Ovary (tissue), 9 donors: ENCODE data around the gene FANCM. TPM values are rescaled to one million over a fixed set of nuclear protein-coding genes. Genes with fewer than 3 reads are reported as not detected.
"Not testable (repeated sequence)": the region's sequence is repeated elsewhere in the genome, so short reads cannot be mapped to it uniquely, and the experiment has no call there.

Source experiments
- DNase-seq, 5 donors: peaks; one replicate each; pipeline ENCODE4 v3.0.0-alpha.2; 2019 to 2020
- H3K27ac ChIP-seq, 2 donors: fragments of 200-600 bp; one replicate each; pipeline versions ENCODE4 v1.5.1 to v1.8.0; 2019 to 2022
- H3K27me3 ChIP-seq: fragments of 200-600 bp; one replicate; pipeline ENCODE4 v1.8.0; 2022
- H3K36me3 ChIP-seq: fragments of 200-600 bp; sonication (generic); one replicate; pipeline ENCODE4 v1.5.1; 2019
- H3K4me1 ChIP-seq: one replicate; pipeline ENCODE4 v1.8.1; 2013; ENCODE audit warnings: mild to moderate bottlenecking, moderate library complexity; ENCODE audit not compliant: insufficient read depth
- H3K4me3 ChIP-seq: fragments of 200-600 bp; sonication (generic); one replicate; pipeline ENCODE4 v1.5.1; 2017
- H3K9me3 ChIP-seq, 2 donors: fragments of 200-600 bp in 1 of 2; sonication (generic) in 1 of 2; one replicate each; pipeline versions ENCODE4 v1.5.1 to v1.8.1; 2013 to 2019; ENCODE audit warnings: mild to moderate bottlenecking in 1 of 2, moderate library complexity in 1 of 2
- EP300 ChIP-seq: sonication (generic); formaldehyde crosslinking; IDR thresholded peaks from one replicate; pipeline ENCODE4 v1.6.1; 2017; ENCODE audit warnings: antibody characterized with exemption
- POLR2A ChIP-seq: fragments of 450-650 bp; IDR thresholded peaks from one replicate; pipeline ENCODE4 v1.6.1; 2017; ENCODE audit warnings: antibody characterized with exemption, mild to moderate bottlenecking, moderate library complexity
- WGBS, 3 donors: extraction: QIAGEN DNeasy Blood & Tissue Kit in 1 of 3; methylation state at CpG; one replicate each; pipeline versions ENCODE4 v1.1.5 to v1.1.7; 2013 to 2017; 5-methylcytosine and 5-hydroxymethylcytosine counted together
- intact Hi-C, 4 donors: fragments of 100-400 bp; cut with DNase I; formaldehyde crosslinking; loops; one replicate each; pipeline versions ENCODE4 v1.11.0 to v1.15.1; 2022 to 2023
- polyA plus RNA-seq, 2 donors: library from polyadenylated mRNA; stranded (reverse); fragments of 200-250 nt in 1 of 2; fragments of 350-450 nt in 1 of 2; fragmentation: Illumina TruSeq in 1 of 2; extraction: RNeasy Lipid Tissue Mini Kit (QIAGEN cat#74804) in 1 of 2; gene quantifications; one replicate each; pipeline ENCODE4 v1.2.3, GENCODE V29; 2013 to 2014
- total RNA-seq, 7 donors: library from RNA; depleted of rRNA in 2 of 7; stranded (reverse); fragments of >200 nt in 2 of 7; fragmentation: NEBNext Ultra II Directional in 3 of 7; extraction: Animal tissue kit (Norgen Biotek cat#: 25700) in 3 of 7; gene quantifications; one replicate each; pipeline versions ENCODE4 v1.1.0 to v1.2.4, GENCODE V29; 2016 to 2023
- TF ChIP-seq, protein P1 (sequence below), 3 donors: fragments of 450-650 bp in 2 of 3; fragments of 200-600 bp in 1 of 3; IDR thresholded peaks; one replicate each; pipeline versions ENCODE4 v1.5.1 to v1.8.0; 2016 to 2022; ENCODE audit warnings: antibody characterized with exemption in 3 of 3, mild to moderate bottlenecking in 1 of 3
- donor health status: DM: no; HTN: no; CAD: no; lungs with moderate emphysema.
- donor health status: DM: no; HTN: no; CAD: no.
- donor health status: Bipolar disorder and iron deficiency.
- donor health status: DM: yes; HTN: yes; CAD: no.
- donor health status: DM: no; HTN: no; CAD: no.
- donor health status: DM: yes; HTN: yes; CAD: no.

The FANCM gene
- total and polyA plus RNA-seq, 9 donors: 2.4 to 9.1 (median 5.0) TPM

DNA sequence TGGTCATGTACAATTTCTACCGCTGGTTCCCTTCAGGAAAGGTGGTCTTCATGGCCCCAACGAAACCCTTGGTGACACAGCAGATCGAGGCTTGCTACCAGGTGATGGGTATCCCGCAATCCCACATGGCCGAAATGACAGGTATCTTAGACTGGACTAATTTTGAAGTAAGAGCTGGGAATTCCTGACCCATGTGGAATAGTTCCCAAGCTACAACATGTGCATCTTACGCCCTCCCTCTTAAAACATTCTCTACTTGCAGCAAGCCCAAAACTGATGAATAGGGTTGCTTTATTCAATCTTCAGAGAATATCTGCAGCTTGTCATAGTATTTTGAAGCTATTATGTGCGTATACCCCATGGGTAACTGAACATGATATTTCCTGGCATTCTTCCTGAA lies 669 bp downstream of the FANCM start:
- TF ChIP-seq EP300: no peak
- TF ChIP-seq, protein P1, sequence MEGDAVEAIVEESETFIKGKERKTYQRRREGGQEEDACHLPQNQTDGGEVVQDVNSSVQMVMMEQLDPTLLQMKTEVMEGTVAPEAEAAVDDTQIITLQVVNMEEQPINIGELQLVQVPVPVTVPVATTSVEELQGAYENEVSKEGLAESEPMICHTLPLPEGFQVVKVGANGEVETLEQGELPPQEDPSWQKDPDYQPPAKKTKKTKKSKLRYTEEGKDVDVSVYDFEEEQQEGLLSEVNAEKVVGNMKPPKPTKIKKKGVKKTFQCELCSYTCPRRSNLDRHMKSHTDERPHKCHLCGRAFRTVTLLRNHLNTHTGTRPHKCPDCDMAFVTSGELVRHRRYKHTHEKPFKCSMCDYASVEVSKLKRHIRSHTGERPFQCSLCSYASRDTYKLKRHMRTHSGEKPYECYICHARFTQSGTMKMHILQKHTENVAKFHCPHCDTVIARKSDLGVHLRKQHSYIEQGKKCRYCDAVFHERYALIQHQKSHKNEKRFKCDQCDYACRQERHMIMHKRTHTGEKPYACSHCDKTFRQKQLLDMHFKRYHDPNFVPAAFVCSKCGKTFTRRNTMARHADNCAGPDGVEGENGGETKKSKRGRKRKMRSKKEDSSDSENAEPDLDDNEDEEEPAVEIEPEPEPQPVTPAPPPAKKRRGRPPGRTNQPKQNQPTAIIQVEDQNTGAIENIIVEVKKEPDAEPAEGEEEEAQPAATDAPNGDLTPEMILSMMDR (IDR thresholded peaks at IDR 0.05): no peak
- no peak for TF ChIP-seq POLR2A
- no peak for DNase-seq
- H3K27ac ChIP-seq: peak overlapping the region in 1 of 2 donors; percentile 50
- H3K27me3 ChIP-seq: no peaks in the 10 kb centered on the region
- WGBS, 3 donors: 0 to 10% (median 2%) methylated on average over 6 to 7 of the region's 7 CpGs
- intact Hi-C loops: loop anchor here in 2 of 4 donors (5.0 kb wide), 2 partner anchors 116 to 174 kb away; partner anchors contain the start of genes KLHL28 (in 1 of the 2), MIS18BP1 (in 1 of the 2) and TOGARAM1 (in 1 of the 2)
- no peaks in the 10 kb centered on the region for H3K9me3 ChIP-seq
- no peaks in the 10 kb centered on the region for H3K4me1 ChIP-seq
- peak overlapping the region; percentile 64 for H3K4me3 ChIP-seq
- no peaks in the 10 kb centered on the region for H3K36me3 ChIP-seq

GRCh38 chr14:45140661-45141187 lies 5.0 kb downstream of the FANCM start:
- no peaks in the 10 kb centered on the region for H3K9me3 ChIP-seq
- DNase-seq: no peak
- TF ChIP-seq EP300 (no peak), POLR2A (no peak)
- TF ChIP-seq, protein P1 (IDR thresholded peaks at IDR 0.05): no peak
- WGBS, 3 donors: 96 to 99% (median 97%) methylated on average over 6 of the region's 6 CpGs
- H3K27me3 ChIP-seq: no peaks in the 10 kb centered on the region
- H3K36me3 ChIP-seq: no peaks in the 10 kb centered on the region
- H3K27ac ChIP-seq: no peak overlapping the region
- no peaks in the 10 kb centered on the region for H3K4me1 ChIP-seq
- intact Hi-C loops: no loop called here
- no peak overlapping the region for H3K4me3 ChIP-seq

- H3K27me3 ChIP-seq, H3K4me3 ChIP-seq, DNase-seq, intact Hi-C loops, H3K4me1 ChIP-seq, H3K36me3 ChIP-seq, H3K27ac ChIP-seq, H3K9me3 ChIP-seq: not testable (repeated sequence)
- 82 to 85% (median 84%) methylated on average over 8 of the region's 8 CpGs for WGBS, 3 donors
Observed at GRCh38 chr14:45142083-45142482, 6.4 kb downstream of the FANCM start.

- intact Hi-C loops: no loop called here
- TF ChIP-seq EP300: no peak
- TF ChIP-seq, protein P1 (IDR thresholded peaks at IDR 0.05): no peak
- no peak for TF ChIP-seq POLR2A
- DNase-seq: no peak
Observed at GRCh38 chr14:45144658-45145057, 8.9 kb downstream of the FANCM start.

DNA sequence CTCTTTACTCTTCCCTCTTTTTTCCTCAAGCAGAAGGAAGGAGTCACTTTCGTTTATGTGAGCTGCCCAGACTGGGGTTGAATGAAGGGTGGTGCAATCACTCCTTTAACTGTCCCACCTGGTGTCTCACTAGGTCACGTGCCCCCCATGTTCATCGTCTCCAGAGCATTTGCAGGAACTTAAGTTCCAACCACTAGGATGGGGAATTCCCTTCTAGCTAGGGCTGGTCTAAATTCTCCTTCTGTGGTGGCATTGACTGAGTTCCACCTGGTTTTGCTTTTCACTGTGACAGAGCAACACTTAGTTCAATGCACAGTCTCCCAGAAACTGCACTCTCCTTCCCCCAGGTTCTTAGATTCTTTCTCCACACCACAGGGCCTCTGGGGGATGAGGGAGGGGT lies 9.5 kb downstream of the FANCM start:
- intact Hi-C loops: no loop called here
- Histone ChIP-seq H3K9me3 (no peaks in the 10 kb centered on the region), H3K27ac (no peak overlapping the region), H3K4me3 (no peak overlapping the region), H3K27me3 (no peaks in the 10 kb centered on the region), H3K36me3 (no peaks in the 10 kb centered on the region), H3K4me1 (no peaks in the 10 kb centered on the region)
- no peak for TF ChIP-seq POLR2A
- TF ChIP-seq, protein P1 (IDR thresholded peaks at IDR 0.05): no peak
- no peak for TF ChIP-seq EP300
- WGBS, 3 donors: 92 to 97% (median 92%) methylated on average over 3 of the region's 3 CpGs
- DNase-seq: no peak

More at GRCh38 chr14:45144658-45145057, 8.9 kb downstream of the FANCM start:
- Histone ChIP-seq H3K9me3 (no peaks in the 10 kb centered on the region), H3K36me3 (no peaks in the 10 kb centered on the region), H3K27ac (no peak overlapping the region), H3K27me3 (no peaks in the 10 kb centered on the region), H3K4me3 (no peak overlapping the region), H3K4me1 (no peaks in the 10 kb centered on the region)
